HG02610 (cell line): ENCODE results near the gene SELENOT.

Experiments used
- ATAC-seq: cut with Tn5 transposase; IDR thresholded peaks from one replicate; pipeline ENCODE4 v1.9.1; 2021; ENCODE audit warnings: mild to moderate bottlenecking, moderate library complexity; ENCODE audit not compliant: unreplicated experiment

Gene SELENOT

DNA sequence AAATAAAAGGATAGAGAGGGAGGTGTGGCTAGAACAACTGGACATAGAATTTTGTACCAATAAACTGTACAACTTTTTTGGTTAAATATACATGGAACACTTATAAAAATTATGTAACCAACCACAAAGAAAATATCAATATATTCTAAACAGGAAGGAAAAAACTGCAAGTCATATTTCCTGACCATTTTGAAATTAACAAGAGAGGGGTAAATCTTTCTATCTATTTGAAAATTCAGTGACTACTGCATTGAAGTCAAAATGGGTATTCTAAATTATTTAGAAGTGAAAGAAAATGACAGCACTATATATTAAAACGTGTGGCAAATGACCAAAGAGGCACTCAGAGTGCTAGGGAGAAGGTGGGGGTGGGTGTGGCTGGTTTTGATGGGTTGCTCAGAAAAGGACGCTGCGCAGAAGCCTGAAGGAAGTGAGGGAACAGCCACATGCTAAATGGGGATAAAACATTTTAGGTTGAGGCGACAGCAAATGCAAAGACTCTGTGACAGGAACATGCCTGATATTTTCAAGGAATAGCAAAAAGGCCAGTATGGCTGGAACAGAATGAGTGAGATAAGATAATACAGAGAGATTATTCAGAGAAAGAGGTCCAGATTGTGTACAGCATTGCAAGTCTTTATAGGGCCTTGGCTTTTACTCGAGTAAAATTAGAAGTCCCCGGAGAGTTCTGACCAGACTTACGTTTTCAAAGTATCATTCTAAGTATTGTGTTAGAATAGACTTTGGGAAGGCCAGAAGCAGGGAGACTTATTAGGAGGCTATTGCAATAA is 59.5 kb downstream of the SELENOT start:
- ATAC-seq: no peak

DNA sequence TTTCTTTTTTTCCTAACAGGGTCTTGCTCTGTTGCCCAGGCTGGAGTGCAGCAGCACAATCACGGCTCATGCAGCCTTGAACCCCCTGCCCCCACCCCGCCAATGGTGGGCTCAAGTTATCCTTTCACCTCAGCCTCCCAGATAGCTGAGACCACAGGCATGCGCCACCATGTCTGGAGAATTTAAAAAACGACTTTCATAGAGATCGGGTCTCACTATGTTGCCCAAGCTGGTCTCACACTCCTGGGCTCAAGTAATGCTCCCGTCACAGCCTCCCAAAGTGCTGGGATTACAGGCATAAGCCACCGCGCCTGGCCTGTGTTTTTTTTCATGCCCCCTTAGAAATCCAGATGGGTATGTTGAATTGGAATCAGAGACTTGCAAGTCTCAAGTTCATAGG is 60.3 kb downstream of the SELENOT start:
- ATAC-seq: no peak

DNA sequence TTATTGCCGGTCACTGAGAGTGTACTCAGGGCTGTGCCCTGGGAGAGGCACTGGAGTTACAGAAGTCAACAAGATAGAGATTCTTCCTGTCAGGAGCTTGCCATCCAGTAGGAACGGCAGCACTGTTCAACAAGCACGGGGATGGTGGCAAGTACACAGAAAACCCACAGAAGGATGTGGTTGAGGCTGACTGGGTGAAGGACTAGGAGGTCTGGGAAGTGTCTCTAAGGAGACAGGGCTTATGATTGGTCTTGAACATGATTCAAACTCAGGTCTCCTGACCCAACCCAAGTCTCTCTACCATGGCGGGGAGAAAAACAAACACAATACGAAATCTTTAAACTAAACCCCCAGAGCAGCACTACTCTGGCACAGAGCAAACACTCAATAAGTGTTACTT is 63.0 kb downstream of the SELENOT start:
- ATAC-seq: no peak

DNA sequence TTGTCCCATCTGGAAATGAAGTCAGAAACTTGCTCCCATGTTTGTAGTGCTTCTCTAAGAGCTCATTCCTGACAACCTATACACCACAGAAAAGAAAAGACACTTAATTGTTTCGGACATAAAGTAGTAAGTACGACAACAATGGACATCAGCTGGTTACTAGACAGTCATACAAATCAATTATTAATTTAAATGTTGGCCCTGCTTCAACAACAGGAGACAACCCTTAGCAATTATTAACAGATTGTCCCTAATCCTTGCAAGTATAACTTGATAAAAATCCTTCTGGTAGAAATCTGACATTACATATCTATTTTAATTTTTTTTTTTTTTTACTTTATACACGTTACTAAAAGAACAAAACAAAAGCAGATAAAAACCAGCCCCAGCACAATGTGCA is 70.8 kb downstream of the SELENOT start:
- ATAC-seq: no peak

DNA sequence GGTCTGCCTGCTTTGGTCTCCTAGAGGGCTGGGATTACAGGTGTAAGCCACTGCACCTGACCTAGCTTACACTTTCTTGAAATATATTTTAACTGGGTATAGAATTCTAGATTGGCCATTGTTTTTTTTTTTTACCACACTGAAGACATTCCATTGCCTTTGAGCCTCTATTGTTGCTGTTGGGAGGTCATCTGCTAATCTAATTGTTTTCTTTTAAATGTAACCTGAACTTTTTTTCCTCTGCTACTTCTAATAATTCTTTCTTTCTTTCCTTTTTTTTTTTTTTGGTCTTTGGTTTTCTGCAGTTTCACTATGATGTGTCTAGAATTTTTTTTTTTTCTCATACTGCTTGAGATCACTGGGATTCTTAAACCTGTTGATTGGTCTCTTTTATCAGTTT is 72.5 kb downstream of the SELENOT start:
- ATAC-seq: no peak
